A549 (cell line): Measurements from ENCODE around the gene DARS2.
"Not testable (repeated sequence)": the region's sequence is repeated elsewhere in the genome, so short reads cannot be mapped to it uniquely, and the experiment has no call there.

ENCODE experiments used
- CEBPB ChIP-seq, 2 experiments: fragments of >200 bp in 1 of 2; sonication (Bioruptor Twin) in 1 of 2; formaldehyde crosslinking in 1 of 2; IDR thresholded peaks; 2 replicates each; pipeline ENCODE4 v1.6.1; 2012 to 2016
- EP300 ChIP-seq, 2 experiments: fragments of >200 bp; sonication (Bioruptor Twin); formaldehyde crosslinking; IDR thresholded peaks; 2 replicates in 1 of 2; 3 replicates in 1 of 2; pipeline ENCODE4 v1.6.1; 2016 to 2017
- JUN ChIP-seq, 2 experiments: fragments of >200 bp; sonication (Bioruptor Twin); formaldehyde crosslinking; IDR thresholded peaks; 2 replicates in 1 of 2; 3 replicates in 1 of 2; pipeline ENCODE4 v1.6.1; 2016 to 2017
- KDM1A ChIP-seq: fragments of 200-600 bp; sonication (generic); IDR thresholded peaks from 2 replicates; pipeline ENCODE4 v1.6.1; 2016; ENCODE audit warnings: low read depth, mild to moderate bottlenecking
- MYC ChIP-seq: IDR thresholded peaks from 2 replicates; pipeline ENCODE4 v1.6.1; 2012; ENCODE audit warnings: mild to moderate bottlenecking, inconsistent platforms, low read length, improper control_type of control experiment, borderline replicate concordance
- POLR2A ChIP-seq: IDR thresholded peaks from 2 replicates; pipeline ENCODE4 v1.6.1; 2012; ENCODE audit warnings: mild to moderate bottlenecking, low read length
- RCOR1 ChIP-seq: fragments of 150-350 bp; IDR thresholded peaks from 2 replicates; pipeline ENCODE4 v1.6.1; 2014; ENCODE audit warnings: antibody characterized with exemption, low read length, low read depth
- ZC3H11A ChIP-seq: fragments of 450-650 bp; IDR thresholded peaks from 2 replicates; pipeline ENCODE4 v1.6.1; 2014; ENCODE audit warnings: antibody characterized with exemption, mild to moderate bottlenecking
- TF ChIP-seq, protein P1 (sequence below): fragments of 450-650 bp; IDR thresholded peaks from 2 replicates; pipeline ENCODE4 v1.6.1; 2014; ENCODE audit warnings: antibody characterized with exemption
- TF ChIP-seq, protein P2 (sequence below): fragments of 200-600 bp; sonication (generic); IDR thresholded peaks from 2 replicates; pipeline ENCODE4 v1.6.1; 2016; ENCODE audit warnings: antibody characterized with exemption, mild to moderate bottlenecking, moderate library complexity
- TF ChIP-seq, protein P3 (sequence below): fragments of >200 bp; sonication (Bioruptor Twin); formaldehyde crosslinking; IDR thresholded peaks from 3 replicates; pipeline ENCODE4 v1.5.1; 2016
- TF ChIP-seq, protein P4 (sequence below): IDR thresholded peaks from 2 replicates; pipeline ENCODE4 v1.6.1; 2012

DNA sequence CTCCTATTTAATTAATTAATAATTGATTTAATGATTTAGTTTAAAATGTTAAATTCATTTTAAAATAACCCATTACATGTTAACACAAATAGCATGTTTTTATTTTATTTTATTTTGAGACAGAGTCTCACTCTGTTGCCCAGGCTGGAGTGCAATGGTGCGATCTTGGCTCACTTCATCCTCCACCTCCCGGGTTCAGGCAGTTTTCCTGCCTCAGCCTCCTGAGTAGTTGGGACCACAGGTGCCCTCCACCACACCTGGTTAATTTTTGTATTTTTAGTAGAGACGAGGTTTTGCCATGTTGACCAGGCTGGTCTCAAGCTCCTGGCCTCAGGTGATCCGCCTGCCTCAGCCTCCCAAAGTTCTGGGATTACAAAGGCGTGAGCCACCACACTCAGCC lies 35.1 kb downstream of the DARS2 start:
- TF ChIP-seq MYC; KDM1A; RCOR1; JUN (IDR thresholded peaks at IDR 0.05); EP300 (IDR thresholded peaks at IDR 0.05); CEBPB (IDR thresholded peaks at IDR 0.05); POLR2A; ZC3H11A: not testable (repeated sequence)
- TF ChIP-seq, protein P1, sequence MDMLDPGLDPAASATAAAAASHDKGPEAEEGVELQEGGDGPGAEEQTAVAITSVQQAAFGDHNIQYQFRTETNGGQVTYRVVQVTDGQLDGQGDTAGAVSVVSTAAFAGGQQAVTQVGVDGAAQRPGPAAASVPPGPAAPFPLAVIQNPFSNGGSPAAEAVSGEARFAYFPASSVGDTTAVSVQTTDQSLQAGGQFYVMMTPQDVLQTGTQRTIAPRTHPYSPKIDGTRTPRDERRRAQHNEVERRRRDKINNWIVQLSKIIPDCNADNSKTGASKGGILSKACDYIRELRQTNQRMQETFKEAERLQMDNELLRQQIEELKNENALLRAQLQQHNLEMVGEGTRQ, result not testable (repeated sequence)
- TF ChIP-seq, protein P2, sequence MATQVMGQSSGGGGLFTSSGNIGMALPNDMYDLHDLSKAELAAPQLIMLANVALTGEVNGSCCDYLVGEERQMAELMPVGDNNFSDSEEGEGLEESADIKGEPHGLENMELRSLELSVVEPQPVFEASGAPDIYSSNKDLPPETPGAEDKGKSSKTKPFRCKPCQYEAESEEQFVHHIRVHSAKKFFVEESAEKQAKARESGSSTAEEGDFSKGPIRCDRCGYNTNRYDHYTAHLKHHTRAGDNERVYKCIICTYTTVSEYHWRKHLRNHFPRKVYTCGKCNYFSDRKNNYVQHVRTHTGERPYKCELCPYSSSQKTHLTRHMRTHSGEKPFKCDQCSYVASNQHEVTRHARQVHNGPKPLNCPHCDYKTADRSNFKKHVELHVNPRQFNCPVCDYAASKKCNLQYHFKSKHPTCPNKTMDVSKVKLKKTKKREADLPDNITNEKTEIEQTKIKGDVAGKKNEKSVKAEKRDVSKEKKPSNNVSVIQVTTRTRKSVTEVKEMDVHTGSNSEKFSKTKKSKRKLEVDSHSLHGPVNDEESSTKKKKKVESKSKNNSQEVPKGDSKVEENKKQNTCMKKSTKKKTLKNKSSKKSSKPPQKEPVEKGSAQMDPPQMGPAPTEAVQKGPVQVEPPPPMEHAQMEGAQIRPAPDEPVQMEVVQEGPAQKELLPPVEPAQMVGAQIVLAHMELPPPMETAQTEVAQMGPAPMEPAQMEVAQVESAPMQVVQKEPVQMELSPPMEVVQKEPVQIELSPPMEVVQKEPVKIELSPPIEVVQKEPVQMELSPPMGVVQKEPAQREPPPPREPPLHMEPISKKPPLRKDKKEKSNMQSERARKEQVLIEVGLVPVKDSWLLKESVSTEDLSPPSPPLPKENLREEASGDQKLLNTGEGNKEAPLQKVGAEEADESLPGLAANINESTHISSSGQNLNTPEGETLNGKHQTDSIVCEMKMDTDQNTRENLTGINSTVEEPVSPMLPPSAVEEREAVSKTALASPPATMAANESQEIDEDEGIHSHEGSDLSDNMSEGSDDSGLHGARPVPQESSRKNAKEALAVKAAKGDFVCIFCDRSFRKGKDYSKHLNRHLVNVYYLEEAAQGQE, result not testable (repeated sequence)
- TF ChIP-seq, protein P3, sequence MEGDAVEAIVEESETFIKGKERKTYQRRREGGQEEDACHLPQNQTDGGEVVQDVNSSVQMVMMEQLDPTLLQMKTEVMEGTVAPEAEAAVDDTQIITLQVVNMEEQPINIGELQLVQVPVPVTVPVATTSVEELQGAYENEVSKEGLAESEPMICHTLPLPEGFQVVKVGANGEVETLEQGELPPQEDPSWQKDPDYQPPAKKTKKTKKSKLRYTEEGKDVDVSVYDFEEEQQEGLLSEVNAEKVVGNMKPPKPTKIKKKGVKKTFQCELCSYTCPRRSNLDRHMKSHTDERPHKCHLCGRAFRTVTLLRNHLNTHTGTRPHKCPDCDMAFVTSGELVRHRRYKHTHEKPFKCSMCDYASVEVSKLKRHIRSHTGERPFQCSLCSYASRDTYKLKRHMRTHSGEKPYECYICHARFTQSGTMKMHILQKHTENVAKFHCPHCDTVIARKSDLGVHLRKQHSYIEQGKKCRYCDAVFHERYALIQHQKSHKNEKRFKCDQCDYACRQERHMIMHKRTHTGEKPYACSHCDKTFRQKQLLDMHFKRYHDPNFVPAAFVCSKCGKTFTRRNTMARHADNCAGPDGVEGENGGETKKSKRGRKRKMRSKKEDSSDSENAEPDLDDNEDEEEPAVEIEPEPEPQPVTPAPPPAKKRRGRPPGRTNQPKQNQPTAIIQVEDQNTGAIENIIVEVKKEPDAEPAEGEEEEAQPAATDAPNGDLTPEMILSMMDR, result not testable (repeated sequence)
- TF ChIP-seq, protein P4, sequence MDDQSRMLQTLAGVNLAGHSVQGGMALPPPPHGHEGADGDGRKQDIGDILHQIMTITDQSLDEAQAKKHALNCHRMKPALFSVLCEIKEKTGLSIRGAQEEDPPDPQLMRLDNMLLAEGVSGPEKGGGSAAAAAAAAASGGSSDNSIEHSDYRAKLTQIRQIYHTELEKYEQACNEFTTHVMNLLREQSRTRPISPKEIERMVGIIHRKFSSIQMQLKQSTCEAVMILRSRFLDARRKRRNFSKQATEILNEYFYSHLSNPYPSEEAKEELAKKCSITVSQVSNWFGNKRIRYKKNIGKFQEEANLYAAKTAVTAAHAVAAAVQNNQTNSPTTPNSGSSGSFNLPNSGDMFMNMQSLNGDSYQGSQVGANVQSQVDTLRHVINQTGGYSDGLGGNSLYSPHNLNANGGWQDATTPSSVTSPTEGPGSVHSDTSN, result not testable (repeated sequence)
